Thyroid gland (tissue), 4 donors: Measurements from ENCODE around the gene ZBED4.

ENCODE experiments used
- CTCF ChIP-seq, 6 experiments: fragments of 200-600 bp in 3 of 6; fragments of 450-650 bp in 3 of 6; sonication (generic) in 3 of 6; IDR thresholded peaks; one replicate each; pipeline ENCODE4 v1.5.1; 2016 to 2019; ENCODE audit warnings: antibody characterized with exemption in 6 of 6, mild to moderate bottlenecking in 2 of 6, inconsistent platforms in 1 of 6, moderate library complexity in 1 of 6
- POLR2A ChIP-seq, 2 donors: fragments of 450-650 bp; IDR thresholded peaks; one replicate each; pipeline ENCODE4 v1.6.1; 2017; ENCODE audit warnings: antibody characterized with exemption in 2 of 2, mild to moderate bottlenecking in 2 of 2, moderate library complexity in 1 of 2

DNA sequence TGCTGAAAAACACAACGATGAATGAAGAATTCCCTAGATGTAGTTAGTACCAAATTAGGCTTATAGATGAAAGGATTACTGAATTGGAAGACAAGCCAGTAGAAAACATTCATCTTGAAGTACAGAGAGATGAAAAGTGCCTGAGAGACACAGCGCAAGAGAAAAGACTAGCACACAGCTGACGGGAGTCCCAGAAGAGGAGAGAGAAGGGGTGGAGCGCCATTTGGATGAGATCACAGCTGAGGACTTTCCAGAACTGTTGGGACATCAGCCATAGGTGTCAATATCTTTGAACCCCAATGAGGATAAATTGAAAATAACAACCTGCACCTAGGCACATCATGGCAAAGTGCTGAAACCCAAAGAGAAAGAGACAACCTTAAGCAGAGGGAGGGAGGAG is 39.4 kb downstream of the ZBED4 start:
- TF ChIP-seq CTCF (IDR thresholded peaks at IDR 0.05), result no peak
- no peak for TF ChIP-seq POLR2A (IDR thresholded peaks at IDR 0.05)
